ENCODE data around the gene TXK.

DNA sequence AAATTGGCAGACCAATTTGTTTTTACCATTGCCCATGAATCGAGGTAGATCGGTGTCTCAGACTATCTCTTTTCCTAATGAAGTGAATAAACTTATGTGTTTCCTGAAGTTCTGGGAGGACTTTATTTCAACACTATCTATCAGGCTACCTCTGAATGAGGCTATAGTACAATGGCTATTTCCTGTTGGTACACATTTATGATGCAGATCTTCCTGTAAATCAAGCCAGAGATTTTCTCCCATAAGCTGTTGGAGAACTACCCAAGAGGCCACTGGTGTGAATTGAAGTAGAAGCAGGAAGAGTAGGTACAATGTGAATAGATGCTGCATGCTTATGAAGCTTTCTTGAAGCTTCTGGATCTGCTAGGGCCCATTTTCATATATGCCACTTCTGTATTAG lies 16.0 kb downstream of the TXK start:
- TF ChIP-seq CTCF (IDR thresholded peaks at IDR 0.05) (no peak), POLR2A (IDR thresholded peaks at IDR 0.05) (no peak)

All from right lobe of liver (tissue), 4 donors.